GDM1 (cell line): Measurements from ENCODE around the gene BTF3L4.

ENCODE experiments used
- DNase-seq: peaks from one replicate; lab custom pipeline; 2025; lab: John Stamatoyannopoulos, UW

The BTF3L4 gene

DNA sequence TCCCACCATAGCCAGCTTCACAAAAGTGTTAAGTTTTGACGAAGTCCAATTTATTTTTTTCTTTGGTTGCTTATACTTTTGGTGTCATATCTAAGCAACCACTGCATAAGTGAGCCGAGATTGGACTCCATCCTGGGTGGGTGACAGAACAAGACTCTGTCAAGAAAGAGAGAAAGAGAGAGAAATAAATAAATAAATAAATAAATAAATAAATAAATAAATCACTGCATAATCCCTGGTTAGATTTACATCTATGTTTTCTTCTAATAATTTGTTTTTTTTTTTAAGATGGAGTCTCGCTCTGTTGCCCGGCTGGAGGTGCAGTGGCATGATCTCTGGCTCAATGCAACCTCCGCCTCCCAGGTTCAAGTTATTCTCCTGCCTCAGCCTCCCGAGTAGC, 67.5 kb downstream of the BTF3L4 start:
- no peak for DNase-seq

DNA sequence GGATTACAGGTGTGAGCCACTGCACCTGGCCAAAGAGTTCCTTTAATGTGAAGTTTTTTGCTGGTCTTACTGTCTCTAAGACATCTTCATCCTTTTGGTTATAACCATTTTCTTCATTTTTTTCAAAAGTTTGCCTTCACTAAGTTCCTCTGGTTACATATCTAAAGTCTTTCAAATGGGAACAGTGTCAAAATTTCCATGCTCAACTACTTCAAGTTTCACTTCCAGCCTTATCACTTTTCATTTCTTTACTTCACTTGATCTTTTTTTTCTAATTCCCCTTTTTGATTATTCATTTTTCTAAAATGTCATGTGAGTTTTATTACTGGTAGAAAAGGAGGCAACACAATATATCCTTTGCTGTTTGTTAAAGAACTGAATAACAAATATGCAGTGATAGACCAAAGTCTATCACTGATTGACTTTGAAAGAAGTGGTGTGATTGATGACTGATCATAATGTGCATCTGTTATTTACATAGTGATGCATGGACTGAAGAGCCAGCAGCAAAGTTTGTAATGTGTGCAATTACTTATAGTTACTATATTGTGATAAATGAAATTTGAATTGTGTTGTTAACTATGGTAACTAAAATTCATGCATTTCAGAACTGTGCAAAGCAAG, 69.8 kb downstream of the BTF3L4 start:
- no peak for DNase-seq

DNA sequence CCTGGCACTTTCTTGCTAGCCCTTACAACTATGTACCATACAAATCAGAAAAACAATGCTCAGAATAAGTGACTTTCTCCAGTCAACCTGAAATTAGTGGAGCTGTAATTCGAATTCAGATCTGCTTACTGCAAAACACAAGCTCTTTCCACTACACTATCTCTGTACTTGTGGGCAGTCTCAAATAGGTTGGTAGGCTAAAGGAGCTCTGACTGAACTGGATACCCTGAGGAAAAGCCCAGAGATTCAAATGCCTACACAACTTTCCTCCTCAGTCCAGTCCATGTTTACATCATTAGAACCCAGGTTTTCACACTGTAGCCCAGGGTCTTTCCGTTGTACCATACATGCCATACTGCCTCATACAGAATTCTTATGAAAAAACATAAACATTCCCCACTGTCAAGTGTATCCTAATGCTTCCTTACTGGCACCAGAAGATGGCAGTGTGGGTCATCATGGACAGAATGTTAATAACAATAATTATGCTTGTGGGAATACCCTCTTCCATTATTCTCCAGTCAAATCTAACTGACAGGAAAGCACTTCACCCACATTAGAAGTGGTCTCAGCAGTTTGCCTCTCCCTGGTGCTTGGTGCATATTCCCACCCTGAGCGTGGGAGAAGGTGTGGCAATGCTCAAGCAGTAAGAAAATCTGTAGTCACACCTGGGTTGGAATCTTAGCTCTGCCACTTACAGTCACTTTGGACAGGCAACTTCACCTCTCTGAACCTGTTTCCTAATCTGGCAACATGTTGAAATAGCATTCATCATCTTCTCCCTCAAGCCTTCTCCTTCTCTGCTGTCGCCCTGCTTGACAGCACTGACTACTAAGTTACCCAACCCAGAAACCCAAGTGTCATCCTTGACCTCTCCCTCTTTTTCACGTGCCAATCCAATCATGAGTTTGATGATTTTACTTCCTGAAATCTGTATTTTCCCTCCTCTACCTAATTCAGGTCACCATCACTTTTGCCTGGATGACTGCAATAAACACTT, 71.4 kb downstream of the BTF3L4 start:
- DNase-seq = no peak

DNA sequence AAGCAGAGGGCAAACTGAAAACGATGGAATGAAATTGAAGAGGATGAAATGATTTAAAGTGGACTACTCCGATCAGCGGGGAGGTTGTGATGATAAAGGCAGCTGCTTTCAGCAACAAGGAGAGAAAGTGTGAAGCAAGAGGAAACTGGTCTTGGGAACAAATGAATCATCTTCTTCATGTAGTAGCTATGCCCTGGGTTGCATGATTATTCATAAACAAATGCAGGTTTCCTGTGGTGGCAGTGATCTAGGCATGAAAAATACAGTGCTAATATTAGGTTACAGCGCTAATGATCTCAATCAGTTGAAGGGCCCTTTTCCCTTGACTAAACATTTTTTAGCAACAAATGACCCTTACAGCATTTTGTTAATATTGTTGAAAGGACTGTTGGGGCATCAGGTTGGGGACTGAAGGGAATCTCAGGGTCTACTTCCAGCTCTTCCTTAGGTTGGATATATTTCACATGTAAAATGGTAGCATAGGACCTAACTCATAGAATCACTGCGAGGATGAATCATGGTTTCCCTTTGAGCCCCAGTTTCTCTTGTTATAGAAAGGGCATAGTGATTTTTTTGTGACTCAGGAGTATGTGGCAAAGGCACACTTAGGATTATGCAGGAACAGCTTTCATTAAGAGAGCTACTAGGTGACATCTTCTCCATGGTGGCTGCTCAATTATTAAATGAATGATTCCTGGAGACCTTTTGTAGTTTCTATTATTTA, 83.9 kb downstream of the BTF3L4 start:
- DNase-seq = no peak
